Right lung (tissue), 10 donors: ENCODE measurements around the gene CRBN. TPM values are rescaled to one million over a fixed set of nuclear protein-coding genes. Genes with fewer than 3 reads are reported as not detected.

Experiments used
- DNase-seq, 2 donors: peaks; one replicate each; pipeline ENCODE4 v3.0.0-alpha.2; 2013
- long read RNA-seq, 8 donors: transcript quantifications; one replicate each; lab custom pipeline, GENCODE V29; 2026
- polyA plus RNA-seq, 5 donors: library from polyadenylated mRNA; unstranded; fragments of 120-200 nt; gene quantifications; one replicate each; pipeline versions ENCODE4 v1.2.1 to v1.2.3, GENCODE V29; 2013; ENCODE audit warnings: inconsistent platforms in 1 of 5, low replicate concordance in 1 of 5; ENCODE audit not compliant: insufficient read length in 5 of 5, insufficient read depth in 1 of 5

CRBN gene
- 10 to 100 TPM; 47.0 to 82.0 (median 76.4) TPM for polyA plus RNA-seq
- long read RNA-seq, donor 1, full-length matches to known transcripts: 30 of 43 reads
- long read RNA-seq, donor 1, partial matches to known transcripts: 13 of 43 reads
- long read RNA-seq, donor 1, other reads (novel, unspliced or antisense): 0 of 43 reads
- long read RNA-seq, donor 2, transcript CRBN-201 (11 exons, 2,206 nt): major isoform, 10 of 14 reads
- long read RNA-seq, donor 2, partial matches to known transcripts: 0 of 14 reads
- long read RNA-seq, donor 2, other reads (novel, unspliced or antisense): 0 of 14 reads
- long read RNA-seq, donor 3, full-length matches to known transcripts: 11 of 11 reads
- long read RNA-seq, donor 3, partial matches to known transcripts: 0 of 11 reads
- long read RNA-seq, donor 3, other reads (novel, unspliced or antisense): 0 of 11 reads
- long read RNA-seq, donor 4, full-length matches to known transcripts: 25 of 30 reads
- long read RNA-seq, donor 4, partial matches to known transcripts: 5 of 30 reads
- long read RNA-seq, donor 4, other reads (novel, unspliced or antisense): 0 of 30 reads
- long read RNA-seq, donor 5, full-length matches to known transcripts: 27 of 41 reads
- long read RNA-seq, donor 5, partial matches to known transcripts: 14 of 41 reads
- long read RNA-seq, donor 5, other reads (novel, unspliced or antisense): 0 of 41 reads
- long read RNA-seq, donor 6, full-length matches to known transcripts: 22 of 22 reads
- long read RNA-seq, donor 6, partial matches to known transcripts: 0 of 22 reads
- long read RNA-seq, donor 6, other reads (novel, unspliced or antisense): 0 of 22 reads
- long read RNA-seq, donor 7, transcript CRBN-201 (11 exons, 2,206 nt): major isoform, 9 of 19 reads
- long read RNA-seq, donor 7, partial matches to known transcripts: 0 of 19 reads
- long read RNA-seq, donor 7, other reads (novel, unspliced or antisense): 0 of 19 reads
- long read RNA-seq, donor 8, partial matches to known transcripts: 0 of 7 reads
- long read RNA-seq, donor 8, other reads (novel, unspliced or antisense): 0 of 7 reads

DNA sequence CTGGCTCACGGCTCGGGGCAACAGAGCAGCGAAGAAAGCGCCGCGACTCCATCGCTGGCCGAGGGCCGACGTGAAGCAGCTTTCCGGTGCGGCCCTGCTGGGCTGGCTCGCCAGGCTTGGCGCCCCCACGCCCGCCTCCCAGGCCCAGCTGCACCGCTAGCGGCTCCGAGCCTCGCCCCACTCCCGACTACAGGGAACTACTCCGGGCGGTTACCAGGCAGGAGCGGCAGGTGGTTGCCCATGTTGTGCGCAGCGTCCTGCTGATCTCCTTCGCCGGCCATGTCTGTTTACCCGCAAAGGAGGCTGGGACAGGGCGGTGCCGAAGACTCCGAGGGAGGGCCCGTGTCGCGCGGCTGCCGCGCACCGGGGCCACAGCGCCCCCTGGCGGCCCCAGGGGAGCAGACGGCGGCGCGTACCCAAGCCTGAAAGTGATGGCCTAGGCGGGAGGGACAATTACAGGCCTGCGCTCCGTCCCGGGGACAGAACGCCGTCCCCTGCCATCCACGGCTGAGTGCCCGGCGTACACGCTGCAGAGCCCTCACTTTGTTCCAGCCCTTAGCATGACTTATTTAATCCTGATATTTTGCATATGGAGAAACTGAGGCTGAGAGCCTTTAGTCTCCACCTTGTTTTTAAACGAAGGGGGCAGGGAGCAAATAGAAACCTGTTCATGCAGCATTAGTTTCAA, at the start of gene CRBN:
CRBN (minus strand) TSS at position 285 of the 688 bp plus-strand sequence; CDS start at position 281, 4 bp downstream.
- DNase-seq: peak; percentile 84 to 87

DNA sequence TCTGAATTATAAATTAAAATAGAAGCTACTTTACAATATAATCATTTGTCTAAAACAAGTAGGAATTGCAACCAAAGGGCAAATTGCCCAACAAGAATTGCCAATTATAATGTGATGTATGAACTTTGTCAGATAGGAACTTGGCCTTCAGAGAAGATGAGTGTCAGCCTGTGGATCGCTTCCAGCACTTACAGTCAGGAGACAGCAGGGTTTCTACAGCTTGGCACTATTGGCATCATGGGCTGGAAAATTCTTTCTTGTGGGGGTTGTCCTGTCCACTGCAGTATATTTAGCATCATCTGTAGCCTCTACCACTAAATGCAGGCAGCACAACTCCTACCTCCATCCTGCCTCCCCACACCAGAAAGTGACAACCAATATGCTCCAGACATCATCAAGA, 48.1 kb upstream of the CRBN start:
- no peak for DNase-seq

DNA sequence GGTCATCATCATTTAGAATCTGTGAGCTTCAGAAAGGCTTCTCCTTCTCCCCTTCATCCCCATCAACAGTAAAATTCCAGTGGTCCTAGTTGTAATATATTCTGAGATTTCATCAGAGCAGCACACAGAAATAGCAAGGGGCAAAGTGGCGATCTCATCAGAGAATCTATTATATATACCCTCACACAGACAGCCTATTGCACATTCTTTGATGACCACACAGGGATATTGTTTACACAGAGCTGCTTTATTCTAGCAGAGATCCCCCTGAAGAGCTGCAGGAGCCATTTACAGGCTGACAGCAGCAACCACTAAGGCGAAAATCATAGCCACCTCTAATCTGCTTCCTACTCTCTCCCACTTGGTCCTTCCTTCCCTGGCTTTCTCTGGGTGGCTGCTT, 42.0 kb upstream of the CRBN start:
- DNase-seq: no peak

DNA sequence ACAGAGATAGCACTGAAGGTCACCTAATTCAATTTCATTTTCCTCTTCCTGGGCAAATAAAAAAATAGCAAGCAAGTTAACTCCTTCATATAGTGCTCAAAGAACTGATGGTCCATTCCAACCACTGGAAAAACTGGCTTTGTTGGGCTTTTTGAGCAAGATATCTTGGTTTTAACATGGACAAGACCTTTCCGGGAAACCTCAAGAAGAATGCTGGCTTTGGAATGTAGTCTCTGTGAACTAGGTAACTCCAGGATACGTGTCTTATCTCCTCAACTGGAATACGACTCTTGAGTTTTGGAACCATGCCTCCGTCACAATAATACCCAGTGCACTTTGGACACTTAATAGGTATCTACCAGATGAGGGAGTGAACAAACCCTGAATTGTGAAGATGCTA, 36.9 kb upstream of the CRBN start:
- no peak for DNase-seq

DNA sequence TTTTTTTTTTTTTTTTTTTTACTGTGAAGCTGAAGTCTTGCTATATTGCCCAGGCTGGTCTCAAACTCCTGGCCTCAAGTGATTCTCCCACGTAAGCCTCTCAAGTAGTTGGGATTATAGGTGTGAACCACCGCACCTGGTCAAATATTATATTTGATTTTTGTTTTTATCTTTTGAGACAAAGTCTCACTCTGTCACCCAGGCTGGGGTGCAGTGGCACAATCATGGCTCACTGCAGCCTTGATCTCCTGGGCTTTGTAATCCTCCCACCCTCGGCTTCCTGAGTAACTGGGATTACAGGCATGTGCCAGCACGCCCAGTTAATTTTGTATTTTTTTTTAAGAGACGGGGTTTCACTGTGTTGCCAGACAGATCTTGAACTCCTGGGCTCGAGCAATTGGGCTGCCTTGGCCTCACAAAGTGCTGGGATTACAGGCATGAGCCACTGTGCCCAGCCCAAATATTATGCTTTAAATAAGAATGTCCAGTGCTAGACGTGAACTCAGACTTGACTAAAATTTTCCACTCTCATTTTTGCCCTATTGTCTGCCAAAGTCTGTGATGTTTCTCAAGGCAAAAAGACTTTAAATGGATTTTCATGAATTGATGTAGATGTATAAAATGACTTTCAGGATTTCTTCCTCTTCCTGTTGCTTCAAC, 33.4 kb upstream of the CRBN start:
- no peak for DNase-seq

DNA sequence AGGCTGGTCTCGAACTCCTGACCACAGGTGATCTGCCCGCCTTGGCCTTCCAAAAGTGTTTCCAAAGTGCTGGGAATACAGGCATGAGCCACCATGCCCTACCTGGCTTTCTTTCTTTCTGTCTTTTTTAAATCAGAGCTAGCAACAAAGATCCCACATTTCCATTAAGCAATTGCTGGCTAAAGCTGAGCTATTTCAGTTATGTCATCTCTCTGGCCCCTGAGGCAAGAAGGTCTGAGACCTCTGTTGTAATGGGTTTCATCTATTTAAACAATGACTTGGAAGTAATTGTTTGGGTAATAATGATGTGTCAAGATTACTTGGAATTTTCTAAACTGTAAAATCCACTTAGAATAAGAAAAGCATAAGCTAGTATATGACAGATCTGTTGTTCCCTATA, 30.2 kb upstream of the CRBN start:
- no peak for DNase-seq

DNA sequence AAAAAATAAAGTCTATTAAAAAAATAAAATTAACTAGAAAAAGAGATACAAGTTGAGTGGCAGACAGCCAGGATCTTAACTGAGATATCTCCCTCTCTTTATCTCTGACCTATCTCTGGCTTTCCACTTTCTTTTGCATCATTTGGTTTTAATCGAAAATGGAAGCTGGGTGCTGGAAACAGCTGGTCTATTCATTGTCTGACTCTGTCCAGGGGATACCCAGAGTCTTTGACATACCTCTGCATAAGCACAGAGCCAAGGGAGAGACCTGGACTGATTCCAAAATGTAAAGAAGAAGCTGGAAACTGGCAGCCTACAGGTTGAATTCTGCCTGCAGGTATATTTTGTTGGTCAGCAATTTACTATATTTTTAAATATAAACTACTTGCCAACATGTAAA, 29.6 kb upstream of the CRBN start:
- DNase-seq: no peak

DNA sequence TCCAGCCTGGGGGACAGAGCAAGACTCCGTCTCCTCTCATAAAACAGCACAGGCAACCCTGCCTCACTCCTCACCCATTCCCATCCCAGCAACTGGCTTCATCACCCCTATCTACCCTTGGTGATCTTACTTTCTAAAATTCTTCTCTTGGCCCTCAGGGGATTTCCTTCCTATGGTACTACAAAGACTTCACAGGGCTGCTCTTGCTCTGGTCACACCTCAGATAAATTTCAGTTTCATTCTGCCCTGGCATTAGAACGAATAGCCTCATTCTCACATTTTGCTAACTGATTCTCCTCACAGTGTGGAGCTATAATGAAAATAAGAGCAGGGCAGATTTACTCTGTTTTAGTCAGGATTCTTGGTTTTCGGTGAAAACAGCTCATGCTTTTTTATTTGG, 22.1 kb upstream of the CRBN start:
- DNase-seq: no peak

DNA sequence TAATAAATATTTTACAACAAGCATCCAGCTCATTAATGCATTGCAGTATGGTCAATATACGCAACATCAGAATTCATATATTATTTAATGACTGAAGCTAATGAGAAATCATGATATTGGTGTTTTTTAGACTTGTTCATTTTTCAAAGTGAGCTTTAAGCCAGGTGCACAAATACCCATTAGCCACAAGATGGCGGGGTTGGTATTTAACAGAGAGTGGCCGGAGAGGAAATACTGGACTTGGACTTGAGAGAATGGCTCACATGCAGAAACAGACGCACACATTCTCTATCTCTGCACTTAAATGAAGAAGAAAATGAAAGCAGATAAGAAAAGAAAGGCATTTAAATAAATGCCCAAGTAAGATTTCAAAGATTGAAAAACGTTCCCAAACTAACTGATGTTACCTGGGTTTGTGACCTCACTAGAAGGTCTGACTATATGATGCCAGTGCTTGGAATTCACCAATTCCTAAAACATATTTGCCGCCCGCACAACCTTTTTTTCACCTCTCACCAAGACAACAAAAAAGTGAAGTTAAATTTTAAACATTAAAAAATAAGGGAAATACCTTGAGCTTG, 21.2 kb upstream of the CRBN start:
- peak; percentile 62 to 79 for DNase-seq

DNA sequence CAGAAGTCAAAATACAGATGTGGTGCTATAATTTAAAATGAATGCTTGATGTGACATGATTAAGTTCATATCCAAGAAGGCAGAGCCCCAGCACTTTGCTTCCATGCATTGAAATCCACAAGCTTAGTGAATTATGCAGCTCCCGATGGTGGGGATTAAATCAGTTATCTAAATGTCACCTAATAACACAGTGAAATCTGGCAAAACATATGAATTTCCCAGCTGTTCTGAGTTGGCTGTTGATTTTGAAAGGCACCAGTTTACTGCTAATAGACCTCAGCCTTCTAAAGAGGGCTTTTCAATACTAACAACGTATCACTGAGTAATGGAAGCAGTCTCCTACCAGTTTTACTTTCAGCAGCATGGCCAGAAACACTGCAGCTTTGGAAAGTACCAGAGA, 19.8 kb upstream of the CRBN start:
- peak; percentile 33 to 51 for DNase-seq

DNA sequence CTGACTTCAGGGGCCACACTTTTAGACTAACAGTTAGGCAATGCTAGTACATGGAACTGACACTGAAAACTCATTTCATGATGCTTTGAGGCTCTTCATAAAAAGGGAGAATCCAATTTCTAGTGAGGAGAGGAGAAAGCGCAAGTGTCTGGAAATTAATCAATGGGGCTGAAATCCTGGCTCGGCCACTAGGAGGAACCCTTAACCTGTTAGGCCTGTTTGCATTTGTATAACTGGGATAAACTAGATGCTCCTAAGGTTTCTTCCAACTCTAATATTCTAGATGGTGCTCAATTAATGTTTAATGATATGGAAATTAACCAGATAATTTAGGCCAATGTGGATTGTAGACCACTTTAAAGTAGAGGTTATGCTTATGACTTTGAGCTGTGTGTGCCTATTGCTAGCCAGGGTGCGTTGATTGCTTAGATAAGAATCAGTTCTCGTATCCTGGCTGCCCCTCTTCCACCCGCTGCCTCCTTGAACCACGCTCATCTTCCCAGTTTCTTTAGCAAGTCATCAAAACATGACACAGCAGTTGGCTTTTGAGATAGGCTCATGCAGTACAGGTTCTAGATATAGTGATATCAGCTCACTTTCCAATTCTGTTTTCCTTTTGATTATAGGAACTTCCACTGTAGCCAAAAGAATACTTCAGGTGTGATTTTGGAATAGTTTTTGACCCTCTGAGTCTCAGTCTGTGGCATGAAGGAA, 16.8 kb upstream of the CRBN start:
- no peak for DNase-seq

DNA sequence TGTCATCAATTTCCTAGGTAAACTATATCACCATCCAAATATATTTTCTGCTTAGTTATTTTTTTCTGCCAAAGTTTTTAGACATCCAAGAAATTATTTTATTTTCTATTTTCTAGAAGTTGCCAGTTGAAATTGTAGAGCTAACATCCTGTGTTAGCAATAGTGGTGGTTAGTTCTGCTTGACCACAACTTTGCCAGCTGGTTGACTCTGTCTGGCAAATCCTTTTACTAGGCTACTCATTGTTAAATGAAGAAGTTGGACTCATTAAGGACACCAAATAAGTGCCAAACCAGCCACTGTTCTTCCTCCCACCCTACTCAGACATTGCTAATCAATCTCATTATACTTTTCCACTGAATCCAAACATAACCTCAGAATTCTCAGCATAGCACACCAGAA, 15.4 kb upstream of the CRBN start:
- no peak for DNase-seq

DNA sequence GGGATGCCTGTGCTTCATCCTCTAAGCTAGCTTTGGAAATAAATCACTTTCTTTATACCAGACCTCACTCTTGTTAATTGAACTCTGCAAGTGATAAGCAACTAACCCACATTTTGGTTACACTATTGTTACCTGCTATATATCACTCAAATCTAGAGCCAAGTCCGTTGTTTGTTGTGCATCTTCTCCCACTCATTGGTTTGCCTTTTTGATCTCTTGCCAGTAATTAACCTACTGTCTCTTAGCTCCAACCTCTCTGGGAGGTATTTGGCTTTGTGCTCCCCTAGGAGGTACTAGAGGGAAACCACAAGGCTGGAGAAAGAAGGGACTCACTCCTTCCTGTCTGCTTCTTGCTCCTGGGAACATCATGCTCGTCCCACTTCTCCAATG, 12.8 kb upstream of the CRBN start:
- DNase-seq: no peak

DNA sequence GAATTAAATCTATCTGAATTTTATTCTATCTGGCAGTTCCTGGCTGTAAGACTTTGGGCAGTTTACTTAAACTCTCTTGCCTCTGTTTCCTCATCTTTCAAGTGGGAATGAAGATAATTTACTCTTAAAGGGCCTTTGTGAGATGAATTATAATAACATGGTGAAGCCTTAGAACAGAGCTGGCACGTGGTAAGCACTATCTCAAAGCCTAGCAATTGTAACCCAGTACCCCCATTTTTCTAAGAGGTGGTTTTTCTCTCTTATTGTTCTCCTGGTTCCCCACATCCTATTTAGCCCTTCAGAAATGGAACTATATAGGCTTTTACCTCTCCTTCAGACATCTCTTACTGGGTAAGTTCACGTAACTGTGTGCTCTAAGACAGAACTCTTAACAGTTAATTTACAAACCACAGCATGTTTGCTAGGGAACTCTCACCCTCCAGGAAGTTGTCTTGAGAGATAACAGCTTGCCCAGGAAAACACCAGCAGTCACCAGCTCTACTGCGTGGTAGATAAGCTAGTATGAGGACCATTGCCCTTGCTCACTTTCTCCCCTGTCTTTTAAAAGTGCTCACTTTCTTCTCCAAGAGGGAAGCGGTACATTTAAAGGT, 12.3 kb upstream of the CRBN start:
- no peak for DNase-seq

DNA sequence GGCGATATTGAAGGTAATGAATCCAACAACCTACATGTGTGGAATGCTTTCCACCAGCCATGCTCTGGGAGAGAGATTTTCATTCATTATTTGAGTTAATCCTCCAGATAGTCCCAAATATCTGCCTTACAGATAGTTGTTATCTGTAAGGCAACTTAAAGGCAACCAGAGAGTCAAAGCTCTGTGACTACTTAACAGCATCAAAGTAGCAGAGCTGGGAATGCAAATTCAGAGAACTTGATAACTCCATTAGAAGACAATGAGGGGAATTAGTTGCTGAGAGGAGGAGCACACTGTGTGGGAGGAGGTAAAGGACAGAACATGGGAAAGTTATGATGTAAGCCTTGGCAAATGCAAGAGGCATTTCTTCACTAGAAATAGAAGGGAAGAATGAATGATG, 10.5 kb upstream of the CRBN start:
- DNase-seq: no peak

DNA sequence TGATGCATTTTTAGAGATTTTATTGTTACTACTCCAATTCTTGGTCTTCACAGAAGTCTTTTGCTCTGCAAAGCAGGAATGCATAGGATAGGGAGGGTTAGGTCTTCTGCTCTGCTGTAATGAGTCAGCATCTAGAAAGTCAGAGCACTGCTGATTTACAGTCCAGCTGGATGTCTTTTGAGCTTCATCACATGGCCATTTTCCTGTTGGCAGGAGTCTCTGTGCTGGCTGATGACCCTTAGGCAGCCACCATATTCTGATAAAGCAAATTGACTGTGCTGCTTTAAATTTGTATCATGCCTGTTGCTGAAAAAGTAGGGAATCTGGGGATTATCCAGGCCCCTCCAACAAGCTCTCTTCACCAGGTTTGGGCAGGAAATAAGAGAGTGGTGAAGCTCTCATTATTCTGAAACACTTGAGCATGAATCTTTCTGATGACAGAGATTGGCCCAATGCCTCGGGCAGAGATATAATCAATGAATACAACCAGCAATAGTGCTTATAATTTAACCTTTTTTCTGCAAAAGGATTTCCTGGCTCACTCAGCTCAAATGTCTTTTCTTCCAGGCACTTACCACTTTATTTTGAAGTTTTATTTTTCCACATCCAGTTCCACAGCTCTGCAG, 9.7 kb upstream of the CRBN start:
- peak; percentile 53 to 54 for DNase-seq

DNA sequence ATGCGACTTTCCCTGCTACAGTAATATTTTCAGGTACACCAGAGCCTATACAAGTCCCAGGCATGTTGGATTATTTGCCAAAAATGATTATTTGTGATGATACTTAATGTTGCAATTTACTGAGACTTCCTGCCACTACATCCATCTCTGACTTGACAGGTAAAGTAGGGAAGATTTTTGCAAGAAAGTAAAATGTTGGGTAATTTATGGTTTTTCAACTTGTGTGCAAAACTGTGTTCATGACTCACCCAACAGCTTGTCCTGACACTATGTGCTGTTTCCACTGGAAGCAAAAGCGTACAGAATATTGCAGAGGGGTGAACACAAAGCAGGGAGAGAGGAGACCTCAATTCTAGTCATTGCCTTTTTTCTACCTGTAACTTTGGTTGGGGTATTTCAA, 5.4 kb upstream of the CRBN start:
- no peak for DNase-seq

DNA sequence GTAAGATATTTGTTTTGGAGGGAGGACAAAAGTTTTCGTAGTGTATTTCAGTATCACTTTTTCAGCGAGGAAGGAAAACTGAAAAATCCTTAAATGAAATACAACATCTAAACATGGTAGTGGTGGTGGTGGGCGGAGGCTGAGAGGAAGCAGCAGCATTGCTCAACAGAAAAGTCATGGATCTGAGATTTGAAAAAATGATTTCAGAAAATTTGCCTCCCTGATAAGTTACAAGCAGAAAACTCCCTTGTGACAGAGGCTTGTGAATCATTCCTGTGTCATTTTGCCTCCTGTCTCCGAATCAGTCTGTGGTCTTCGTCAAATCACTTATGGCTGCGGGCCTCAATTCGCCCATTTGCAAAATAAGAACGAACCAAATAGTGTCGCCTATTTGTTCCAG, 965 bp upstream of the CRBN start:
- DNase-seq: no peak
